H1 (cell line): ENCODE data around the gene SLC52A3. TPM values are rescaled to one million over a fixed set of nuclear protein-coding genes. Genes with fewer than 3 reads are reported as not detected.

ENCODE experiments used
- CTCF ChIA-PET: fragments of 300-600 bp; sonication (Branson Sonifier 250); formaldehyde crosslinking; loops from one replicate; lab custom pipeline; 2021; ENCODE audit not compliant: partially characterized antibody; lab: Charles Lee
- POLR2A ChIA-PET: fragments of 300-600 bp; sonication (Branson Sonifier 250); formaldehyde crosslinking; loops from one replicate; lab custom pipeline; 2021; ENCODE audit warnings: inconsistent platforms; ENCODE audit not compliant: partially characterized antibody; lab: Charles Lee
- DNase-seq, 2 experiments: peaks; one replicate each; pipeline versions ENCODE4 v3.0.0 to v3.0.0-alpha.2; 2010 to 2022; ENCODE audit warnings: low spot score in 2 of 2, low read depth in 1 of 2, mixed read lengths in 1 of 2
- FAIRE-seq: peaks from 2 replicates; lab custom pipeline; 2011; peaks lifted over from hg19 to GRCh38; lab: Jason Lieb, UNC
- H2AFZ ChIP-seq: 2 replicates; pipeline ENCODE4 v1.8.1; 2012; ENCODE audit warnings: low read length, inconsistent platforms
- H2AK5ac ChIP-seq: 2 replicates; pipeline ENCODE4 v1.6.1; 2013; ENCODE audit warnings: low read depth, low read length
- H2BK120ac ChIP-seq: replicated peaks from 2 replicates; pipeline ENCODE3; 2013; ENCODE audit warnings: low read depth, low read length, inconsistent platforms
- H2BK12ac ChIP-seq: 2 replicates; pipeline ENCODE4 v1.6.1; 2013; ENCODE audit warnings: low read depth, low read length
- H2BK15ac ChIP-seq: 2 replicates; pipeline ENCODE4 v1.6.1; 2013; ENCODE audit warnings: low read length
- H2BK20ac ChIP-seq: 2 replicates; pipeline ENCODE4 v1.6.1; 2013; ENCODE audit warnings: low read length
- H2BK5ac ChIP-seq: 2 replicates; pipeline ENCODE4 v1.6.1; 2013; ENCODE audit warnings: low read depth, low read length
- H3K14ac ChIP-seq: 2 replicates; pipeline ENCODE4 v1.6.1; 2013; ENCODE audit warnings: inconsistent platforms; ENCODE audit not compliant: insufficient read length
- H3K18ac ChIP-seq: 2 replicates; pipeline ENCODE4 v1.6.1; 2013; ENCODE audit warnings: low read length; ENCODE audit errors: extremely low read depth
- H3K23ac ChIP-seq: 2 replicates; pipeline ENCODE4 v1.6.1; 2013; ENCODE audit warnings: inconsistent platforms; ENCODE audit not compliant: insufficient read length
- H3K23me2 ChIP-seq: 2 replicates; pipeline ENCODE4 v1.6.1; 2013; ENCODE audit warnings: low read depth, low read length
- H3K27ac ChIP-seq: 2 replicates; pipeline ENCODE4 v1.6.1; 2011; ENCODE audit warnings: low read depth, low read length, inconsistent platforms
- H3K27me3 ChIP-seq, 4 experiments: replicated peaks in 1 of 4; 1 replicate in 1 of 4; 2 replicates in 3 of 4; pipeline versions ENCODE4 v1.6.1 to v1.8.1; 2011 to 2013; ENCODE audit warnings: low read length in 3 of 4, mild to moderate bottlenecking in 3 of 4, inconsistent platforms in 2 of 4, mixed read lengths in 2 of 4, moderate library complexity in 1 of 4; ENCODE audit not compliant: control insufficient read depth in 3 of 4, insufficient read depth in 3 of 4; ENCODE audit errors: extremely low read depth in 1 of 4
- H3K36me3 ChIP-seq, 4 experiments: 2 replicates each; pipeline versions ENCODE4 v1.6.1 to v1.8.1; 2011 to 2013; ENCODE audit warnings: mild to moderate bottlenecking in 4 of 4, low read length in 3 of 4, moderate library complexity in 2 of 4, control low read depth in 1 of 4, inconsistent platforms in 1 of 4; ENCODE audit not compliant: insufficient read depth in 4 of 4, control insufficient read depth in 2 of 4
- H3K4ac ChIP-seq: replicated peaks from 2 replicates; pipeline ENCODE3; 2013; ENCODE audit warnings: low read length, low read depth, mixed read lengths, inconsistent platforms; ENCODE audit not compliant: insufficient read length
- H3K4me1 ChIP-seq, 4 experiments: replicated peaks in 1 of 4; 1 replicate in 1 of 4; 2 replicates in 3 of 4; pipeline versions ENCODE4 v1.6.1 to v1.8.1; 2011 to 2013; ENCODE audit warnings: low read length in 3 of 4, inconsistent platforms in 2 of 4, mixed read lengths in 1 of 4; ENCODE audit not compliant: insufficient read depth in 4 of 4, control insufficient read depth in 3 of 4
- H3K4me2 ChIP-seq, 2 experiments: 2 replicates each; pipeline versions ENCODE4 v1.6.1 to v1.8.1; 2011 to 2013; ENCODE audit warnings: low read depth in 2 of 2, low read length in 2 of 2, control low read depth in 1 of 2, inconsistent platforms in 1 of 2, mild to moderate bottlenecking in 1 of 2; ENCODE audit not compliant: insufficient read depth in 1 of 2
- H3K4me3 ChIP-seq, 4 experiments: fragments of 200-600, 300-600 bp in 1 of 4; sonication (generic), shearing (Covaris generic), sonication (Bioruptor Twin) in 1 of 4; 2 replicates each; pipeline versions ENCODE4 v1.5.1 to v1.8.1; 2011 to 2016; ENCODE audit warnings: low read length in 4 of 4, low read depth in 3 of 4, control low read depth in 2 of 4, inconsistent platforms in 2 of 4, mild to moderate bottlenecking in 2 of 4, mixed read lengths in 1 of 4, moderate library complexity in 1 of 4; ENCODE audit not compliant: insufficient read depth in 2 of 4; ENCODE audit errors: extremely low read depth in 1 of 4
- H3K56ac ChIP-seq: replicated peaks from 2 replicates; pipeline ENCODE3; 2013; ENCODE audit warnings: low read depth, mild to moderate bottlenecking, mixed read lengths, low read length, inconsistent platforms; ENCODE audit not compliant: insufficient read length
- H3K79me1 ChIP-seq: 2 replicates; pipeline ENCODE4 v1.6.1; 2013; ENCODE audit warnings: low read depth, low read length, control low read depth
- H3K79me2 ChIP-seq, 2 experiments: 2 replicates each; pipeline versions ENCODE4 v1.6.1 to v1.8.1; 2012 to 2013; ENCODE audit warnings: low read length in 2 of 2, mild to moderate bottlenecking in 2 of 2, inconsistent platforms in 1 of 2; ENCODE audit not compliant: insufficient read depth in 2 of 2, control insufficient read depth in 1 of 2
- H3K9ac ChIP-seq, 4 experiments: replicated peaks in 1 of 4; 1 replicate in 1 of 4; 2 replicates in 3 of 4; pipeline versions ENCODE4 v1.6.1 to v1.8.1; 2011 to 2013; ENCODE audit warnings: low read depth in 3 of 4, low read length in 3 of 4, control low read depth in 2 of 4, mild to moderate bottlenecking in 2 of 4, moderate library complexity in 2 of 4, inconsistent platforms in 1 of 4; ENCODE audit errors: extremely low read depth in 1 of 4
- H3K9me3 ChIP-seq, 2 experiments: 2 replicates each; pipeline versions ENCODE4 v1.6.1 to v1.8.1; 2012 to 2013; ENCODE audit warnings: mild to moderate bottlenecking in 2 of 2, moderate library complexity in 2 of 2, control low read depth in 1 of 2, inconsistent platforms in 1 of 2, low read depth in 1 of 2, low read length in 1 of 2, mixed read lengths in 1 of 2; ENCODE audit not compliant: insufficient read depth in 2 of 2
- H4K20me1 ChIP-seq, 2 experiments: replicated peaks in 1 of 2; 2 replicates each; pipeline versions ENCODE3 to v1.8.1; 2011 to 2013; ENCODE audit warnings: inconsistent platforms in 2 of 2, low read length in 2 of 2, mild to moderate bottlenecking in 1 of 2; ENCODE audit not compliant: insufficient read depth in 2 of 2, control insufficient read depth in 1 of 2
- H4K5ac ChIP-seq: 2 replicates; pipeline ENCODE4 v1.6.1; 2013; ENCODE audit warnings: low read length, low read depth, mixed read lengths, inconsistent platforms; ENCODE audit not compliant: insufficient read length
- H4K8ac ChIP-seq: 2 replicates; pipeline ENCODE4 v1.8.0; 2013; ENCODE audit warnings: mild to moderate bottlenecking, moderate library complexity, low read length, inconsistent platforms; ENCODE audit not compliant: insufficient read depth; ENCODE audit errors: extremely low read depth
- H4K91ac ChIP-seq: replicated peaks from 2 replicates; pipeline ENCODE3; 2013; ENCODE audit warnings: low read length, mixed read lengths, inconsistent platforms; ENCODE audit not compliant: insufficient read length
- ASH2L ChIP-seq: fragments of 200-600, 300-600 bp; sonication (generic); IDR thresholded peaks from one replicate; pipeline ENCODE4 v1.7.1; 2017; ENCODE audit warnings: low read length
- GTF2F1 ChIP-seq: IDR thresholded peaks from 2 replicates; pipeline ENCODE4 v1.6.1; 2012; ENCODE audit warnings: low read depth, low read length, improper control_type of control experiment, borderline replicate concordance
- HDAC2 ChIP-seq, 2 experiments: fragments of 300-600 bp in 1 of 2; sonication (generic) in 1 of 2; IDR thresholded peaks; 2 replicates each; pipeline ENCODE4 v1.6.1; 2011 to 2012; ENCODE audit warnings: low read depth in 2 of 2, low read length in 2 of 2, mild to moderate bottlenecking in 2 of 2, moderate library complexity in 2 of 2, borderline replicate concordance in 1 of 2, inconsistent platforms in 1 of 2
- JUND ChIP-seq: IDR thresholded peaks from 2 replicates; pipeline ENCODE4 v1.6.1; 2011; ENCODE audit warnings: mild to moderate bottlenecking, improper control_type of control experiment, low read length
- RAD21 ChIP-seq, 2 experiments: IDR thresholded peaks in 1 of 2; conservative IDR thresholded peaks in 1 of 2; 2 replicates each; pipeline ENCODE4 v1.6.1; 2011; ENCODE audit warnings: low read depth in 2 of 2, low read length in 2 of 2, improper control_type of control experiment in 1 of 2, inconsistent platforms in 1 of 2, mild to moderate bottlenecking in 1 of 2, moderate library complexity in 1 of 2
- SAP30 ChIP-seq: fragments of 300-600 bp; sonication (generic); IDR thresholded peaks from 2 replicates; pipeline ENCODE4 v1.7.1; 2012; ENCODE audit warnings: low read length, moderate library complexity, mild to moderate bottlenecking, inconsistent platforms; ENCODE audit not compliant: insufficient read depth, insufficient replicate concordance
- SIX5 ChIP-seq: IDR thresholded peaks from 2 replicates; pipeline ENCODE4 v1.6.1; 2011; ENCODE audit warnings: mild to moderate bottlenecking, low read depth, low read length
- WGBS, 2 experiments: shearing (Covaris generic) in 1 of 2; methylation state at CpG; one replicate each; pipeline versions ENCODE4 v1.1.6 to v1.1.7; 2013 to 2015; ENCODE audit warnings: low lambda C conversion rate in 2 of 2, mixed read lengths in 2 of 2, inconsistent platforms in 1 of 2, low coverage in 1 of 2, missing lambda C conversion rate in 1 of 2; ENCODE audit not compliant: insufficient replicate concordance in 2 of 2, insufficient coverage in 1 of 2, insufficient read length in 1 of 2; ENCODE audit errors: extremely low coverage in 1 of 2, missing lambda C conversion rate in 1 of 2; 5-methylcytosine and 5-hydroxymethylcytosine counted together
- polyA plus RNA-seq, 7 experiments: library from polyadenylated mRNA; depleted of rRNA in 3 of 7; stranded (reverse) in 5 of 7; unstranded in 2 of 7; fragments of >200 nt in 5 of 7; fragments of 200-250 nt in 2 of 7; gene quantifications; 1 replicate in 5 of 7; 2 replicates in 1 of 7; 4 replicates in 1 of 7; pipeline versions ENCODE4 v1.2.1 to v1.2.3, GENCODE V29; 2011 to 2013; ENCODE audit warnings: missing spikeins in 2 of 7, mixed read lengths in 2 of 7
- total RNA-seq: library from RNA; stranded (reverse); fragmentation: NEBNext Ultra II Directional; extraction: Animal tissue kit (Norgen Biotek cat#: 25700); gene quantifications from 2 replicates; pipeline ENCODE4 v1.2.1, GENCODE V29; 2021
- TF ChIP-seq, protein P1 (sequence below): IDR thresholded peaks from 2 replicates; pipeline ENCODE4 v1.6.1; 2011; ENCODE audit warnings: low read length, improper control_type of control experiment
- TF ChIP-seq, protein P2 (sequence below): IDR thresholded peaks from 2 replicates; pipeline ENCODE4 v1.6.1; 2012; ENCODE audit warnings: low read length, inconsistent platforms
- TF ChIP-seq, protein P3 (sequence below): IDR thresholded peaks from 2 replicates; pipeline ENCODE4 v1.6.1; 2012; ENCODE audit warnings: inconsistent platforms

The SLC52A3 gene
- total and polyA plus RNA-seq, 2 of the 8 experiments (the other 6 are each of a cell fraction or from before 2014, with no cell fraction given), result 2.3 to 4.2 TPM

DNA sequence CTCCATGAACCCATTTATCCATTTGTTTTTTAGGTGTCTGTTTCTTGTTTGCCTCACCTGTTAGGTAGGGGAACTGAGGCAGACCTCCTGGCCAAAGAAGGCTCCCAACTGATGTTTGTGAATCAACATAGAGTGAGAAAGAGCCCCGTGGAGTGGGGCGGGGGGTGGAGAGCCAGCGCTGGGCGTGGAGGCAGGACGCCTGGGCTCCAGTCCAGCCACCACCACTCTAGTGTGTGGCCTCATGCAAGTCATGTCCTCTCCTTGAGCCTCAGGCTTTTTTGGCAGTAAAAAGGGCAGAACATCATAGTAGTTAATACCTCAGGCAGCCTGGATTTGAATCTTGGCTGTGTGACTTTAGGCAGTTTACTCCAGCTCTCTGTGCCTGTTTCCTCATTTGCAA, 50.5 kb downstream of the SLC52A3 start:
- H3K27me3 ChIP-seq, result peaks cover 0 to 3% (median 0%) of the 10 kb centered on the region in 4 experiments; a peak in 2 of 7 replicates
- H4K8ac ChIP-seq, result no peak overlapping the region
- H3K14ac ChIP-seq, result no peak overlapping the region
- no peak overlapping the region for H4K5ac ChIP-seq
- H3K9me3 ChIP-seq, result no peaks in the 10 kb centered on the region
- no peaks in the 10 kb centered on the region; a peak in 1 of 7 replicates for H3K4me1 ChIP-seq
- H3K9ac ChIP-seq, result no peak overlapping the region
- no peaks in the 10 kb centered on the region for H4K20me1 ChIP-seq
- no peak overlapping the region for H3K56ac ChIP-seq
- no peaks in the 10 kb centered on the region for H3K79me2 ChIP-seq
- no peak overlapping the region for H3K4me3 ChIP-seq
- no peak overlapping the region for H3K23ac ChIP-seq
- H3K23me2 ChIP-seq, result no peaks in the 10 kb centered on the region
- no peaks in the 10 kb centered on the region for H3K36me3 ChIP-seq
- CTCF ChIA-PET, result interaction anchor here (0.7 to 2.5 kb wide), 4 partner anchors 21 to 70 kb away, joined by 3 to 8 read pairs (median 3); no protein-coding TSS in a partner anchor
- H3K18ac ChIP-seq, result no peak overlapping the region
- no peaks in the 10 kb centered on the region for H3K79me1 ChIP-seq
- no peak for DNase-seq
- no peak for FAIRE-seq
- no peak overlapping the region for H2AFZ ChIP-seq
- POLR2A ChIA-PET, result interaction anchor here (0.8 kb wide), 2 partner anchors 9 to 11 kb away, joined by 3 read pairs; no protein-coding TSS in a partner anchor
- no peak overlapping the region for H3K27ac ChIP-seq
- no peak overlapping the region for H2BK20ac ChIP-seq
- no peak overlapping the region for H3K4ac ChIP-seq
- H2BK5ac ChIP-seq, result no peak overlapping the region
- H2BK120ac ChIP-seq, result no peak overlapping the region
- no peak overlapping the region for H4K91ac ChIP-seq
- H2AK5ac ChIP-seq, result no peak overlapping the region
- 90% methylated on average over 5 of the region's 5 CpGs; no CpG with 5 or more reads in 1 of the 2 experiments for WGBS, 2 experiments
- H2BK15ac ChIP-seq, result no peak overlapping the region
- H3K4me2 ChIP-seq, result no peak overlapping the region
- no peak overlapping the region for H2BK12ac ChIP-seq
- TF ChIP-seq SAP30 (no peak), ASH2L (no peak), SIX5 (no peak), JUND (no peak), HDAC2 (IDR thresholded peaks at IDR 0.05; ENCODE audit: borderline replicate concordance in 1 of 2, low read depth in 2 of 2, low read length in 2 of 2) (no peak), GTF2F1 (no peak), RAD21 (IDR thresholded peaks at IDR 0.05 in 1 of 2, conservative IDR thresholded peaks at IDR 0.05 in 1 of 2; ENCODE audit: low read depth in 2 of 2, low read length in 2 of 2) (no peak)
- TF ChIP-seq, protein P1, sequence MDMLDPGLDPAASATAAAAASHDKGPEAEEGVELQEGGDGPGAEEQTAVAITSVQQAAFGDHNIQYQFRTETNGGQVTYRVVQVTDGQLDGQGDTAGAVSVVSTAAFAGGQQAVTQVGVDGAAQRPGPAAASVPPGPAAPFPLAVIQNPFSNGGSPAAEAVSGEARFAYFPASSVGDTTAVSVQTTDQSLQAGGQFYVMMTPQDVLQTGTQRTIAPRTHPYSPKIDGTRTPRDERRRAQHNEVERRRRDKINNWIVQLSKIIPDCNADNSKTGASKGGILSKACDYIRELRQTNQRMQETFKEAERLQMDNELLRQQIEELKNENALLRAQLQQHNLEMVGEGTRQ, result no peak
- TF ChIP-seq, protein P2, sequence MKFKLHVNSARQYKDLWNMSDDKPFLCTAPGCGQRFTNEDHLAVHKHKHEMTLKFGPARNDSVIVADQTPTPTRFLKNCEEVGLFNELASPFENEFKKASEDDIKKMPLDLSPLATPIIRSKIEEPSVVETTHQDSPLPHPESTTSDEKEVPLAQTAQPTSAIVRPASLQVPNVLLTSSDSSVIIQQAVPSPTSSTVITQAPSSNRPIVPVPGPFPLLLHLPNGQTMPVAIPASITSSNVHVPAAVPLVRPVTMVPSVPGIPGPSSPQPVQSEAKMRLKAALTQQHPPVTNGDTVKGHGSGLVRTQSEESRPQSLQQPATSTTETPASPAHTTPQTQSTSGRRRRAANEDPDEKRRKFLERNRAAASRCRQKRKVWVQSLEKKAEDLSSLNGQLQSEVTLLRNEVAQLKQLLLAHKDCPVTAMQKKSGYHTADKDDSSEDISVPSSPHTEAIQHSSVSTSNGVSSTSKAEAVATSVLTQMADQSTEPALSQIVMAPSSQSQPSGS, result no peak
- TF ChIP-seq, protein P3, sequence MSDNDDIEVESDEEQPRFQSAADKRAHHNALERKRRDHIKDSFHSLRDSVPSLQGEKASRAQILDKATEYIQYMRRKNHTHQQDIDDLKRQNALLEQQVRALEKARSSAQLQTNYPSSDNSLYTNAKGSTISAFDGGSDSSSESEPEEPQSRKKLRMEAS, result no peak
